ENCODE measurements around the gene MBTPS2.
"Not testable (repeated sequence)": the region's sequence is repeated elsewhere in the genome, so short reads cannot be mapped to it uniquely, and the experiment has no call there.

Gene MBTPS2

DNA sequence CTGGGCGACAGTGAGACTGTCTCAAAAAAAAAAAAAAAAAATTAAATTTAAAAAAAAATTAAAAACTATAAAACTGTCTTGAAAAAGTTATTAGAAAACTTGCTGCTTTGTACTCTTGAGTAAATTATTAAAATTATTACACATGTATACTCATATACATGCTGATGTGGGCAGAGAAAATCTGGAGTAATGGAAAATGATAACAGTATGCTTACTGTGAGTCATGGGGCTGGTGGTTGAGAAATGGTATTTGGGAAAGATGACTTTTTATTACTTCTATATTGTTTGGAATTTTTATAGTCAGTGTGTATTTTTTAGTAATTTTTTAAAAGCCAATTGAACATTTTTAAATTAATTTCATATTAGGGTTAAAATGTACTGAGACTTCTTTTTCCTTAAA is 23.8 kb downstream of the MBTPS2 start:
- DNase-seq = no peak

DNA sequence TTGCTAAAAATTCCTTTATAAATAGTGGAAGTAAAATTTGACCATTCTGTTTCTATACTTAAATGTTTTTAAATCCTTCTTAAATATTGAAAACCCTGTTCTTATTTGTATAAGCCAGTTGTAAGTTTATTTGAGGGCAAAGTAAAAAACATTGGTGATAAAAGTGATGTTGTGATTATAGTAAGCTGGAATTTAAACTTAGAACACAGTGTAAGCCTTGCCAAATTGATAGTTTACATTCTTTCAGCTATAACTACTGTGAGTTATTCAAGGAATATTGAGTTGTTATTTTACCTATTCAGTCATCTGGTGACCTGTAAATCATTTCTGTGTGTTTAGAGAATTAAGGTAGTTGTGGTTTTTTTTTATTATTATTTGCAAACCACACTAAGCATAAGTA is 26.0 kb downstream of the MBTPS2 start:
- no peak for DNase-seq

DNA sequence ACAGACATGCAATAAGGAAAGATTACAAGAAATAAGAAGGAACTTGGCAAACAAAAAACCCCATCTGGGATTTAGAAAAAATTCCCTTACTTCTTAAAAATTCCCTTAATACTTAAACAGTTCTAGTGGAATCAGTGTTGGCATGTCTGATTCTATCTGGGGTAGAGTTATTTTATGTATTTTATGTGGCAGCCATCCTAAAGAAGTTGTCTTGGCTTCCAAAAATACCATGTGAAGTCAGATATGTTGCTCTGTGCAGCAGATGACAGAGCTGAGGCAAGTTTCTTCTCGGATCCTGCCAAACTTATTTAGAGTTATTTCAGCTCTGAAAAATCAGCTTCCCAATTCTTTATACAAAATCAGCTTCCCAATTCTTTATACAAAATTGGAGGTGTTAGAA is 31.1 kb downstream of the MBTPS2 start:
- no peak for DNase-seq

DNA sequence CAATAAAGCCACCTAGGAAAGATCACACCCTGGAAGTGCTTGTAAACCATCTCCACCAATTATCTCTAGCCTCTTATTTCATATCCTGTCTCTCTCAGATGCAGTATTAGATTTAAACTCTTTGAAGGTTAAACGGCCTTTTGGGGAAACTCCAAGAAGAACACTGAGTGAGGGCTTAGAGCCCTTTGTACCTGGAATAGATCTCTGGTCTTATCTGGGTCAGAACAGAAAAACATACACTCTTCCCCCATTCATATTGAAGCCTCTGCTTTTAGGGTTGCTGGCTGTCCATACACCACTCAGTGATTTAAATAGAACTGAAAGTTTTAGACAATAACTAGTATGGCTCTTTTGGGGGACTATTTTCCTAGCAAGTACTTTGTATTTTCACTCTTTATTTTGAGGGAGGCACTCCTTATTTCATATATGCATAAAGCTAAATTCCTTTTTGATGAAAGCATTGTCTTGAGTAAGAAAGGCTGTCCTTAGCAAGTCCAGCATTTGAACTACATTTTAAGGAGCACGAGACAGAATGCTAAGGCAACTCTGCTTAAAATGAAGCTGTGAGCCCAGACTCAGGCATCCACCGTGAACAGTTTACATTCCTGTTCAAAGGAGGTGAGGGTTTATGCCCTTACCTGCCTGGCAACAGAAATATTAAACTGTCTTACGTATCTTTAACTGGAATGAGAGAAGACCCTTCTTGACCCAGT is 33.8 kb downstream of the MBTPS2 start:
- DNase-seq = no peak

DNA sequence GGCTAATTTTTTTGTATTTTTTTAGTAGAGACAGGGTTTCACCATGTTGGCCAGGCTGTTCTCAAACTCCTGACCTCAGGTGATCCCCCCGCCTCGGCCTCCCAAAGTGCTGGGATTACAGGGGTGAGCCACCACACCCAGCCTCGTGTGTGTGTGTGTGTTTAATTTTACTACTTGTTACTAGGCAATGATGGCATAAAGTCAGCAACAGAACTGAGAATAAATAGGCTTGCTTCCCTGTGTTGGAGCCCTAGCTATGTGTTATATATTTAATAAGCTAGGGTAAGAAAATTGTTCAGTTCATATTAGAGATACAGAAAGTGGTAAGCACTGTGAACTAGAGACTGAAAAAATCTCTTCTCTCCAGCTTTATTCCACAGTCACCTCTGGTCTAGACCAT is 34.8 kb downstream of the MBTPS2 start:
- not testable (repeated sequence) for DNase-seq

DNA sequence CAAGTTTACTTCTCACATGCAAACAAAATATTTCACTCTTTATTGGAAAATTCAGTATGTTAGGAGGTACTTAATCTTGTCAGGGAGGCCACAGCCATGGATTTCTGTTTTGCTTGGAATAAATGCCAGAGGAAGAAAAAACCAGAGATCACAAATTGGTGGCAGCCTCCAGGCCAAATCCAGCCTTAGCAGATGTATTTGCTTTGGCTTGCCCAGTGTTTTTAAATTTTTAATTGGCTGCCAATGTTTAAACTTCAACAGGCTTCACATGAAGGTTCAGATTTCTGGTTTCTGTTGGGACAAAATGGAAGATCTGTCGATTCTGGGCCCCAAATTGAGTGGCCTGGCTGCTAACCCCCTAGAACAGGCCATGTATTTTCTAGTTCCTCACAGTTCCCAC is 35.6 kb downstream of the MBTPS2 start:
- DNase-seq = peak; percentile 2

DNA sequence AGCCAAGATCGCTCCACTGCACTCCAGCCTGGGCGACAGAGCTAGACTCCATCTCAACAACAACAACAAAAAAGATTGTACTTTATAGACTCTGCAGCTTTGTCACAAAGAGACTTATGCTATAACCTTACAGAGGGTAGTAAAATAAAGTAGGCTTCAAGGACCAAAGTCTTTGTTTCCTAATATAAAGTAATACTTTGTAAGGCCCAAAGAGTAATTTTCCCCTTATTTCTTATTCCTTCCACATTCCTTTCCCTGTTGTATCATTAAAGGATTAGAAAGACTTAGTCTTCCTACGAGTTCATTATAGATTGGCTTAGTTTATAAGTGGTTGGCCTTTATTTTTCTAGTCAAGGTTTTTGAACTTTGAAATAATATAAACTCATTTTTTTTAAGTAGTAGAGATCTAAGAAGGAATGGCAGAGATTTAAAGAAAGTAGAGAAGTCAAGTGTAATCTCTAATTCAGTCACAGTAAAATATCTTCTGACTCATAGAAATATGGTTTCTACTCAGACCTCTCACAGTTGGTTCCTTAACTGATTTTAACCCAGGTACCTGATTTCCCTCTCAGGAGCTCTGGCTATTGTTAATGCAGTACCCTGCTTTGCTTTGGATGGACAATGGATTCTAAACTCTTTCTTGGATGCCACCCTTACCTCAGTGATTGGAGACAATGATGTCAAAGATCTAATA is 42.6 kb downstream of the MBTPS2 start:
- no peak for DNase-seq

DNA sequence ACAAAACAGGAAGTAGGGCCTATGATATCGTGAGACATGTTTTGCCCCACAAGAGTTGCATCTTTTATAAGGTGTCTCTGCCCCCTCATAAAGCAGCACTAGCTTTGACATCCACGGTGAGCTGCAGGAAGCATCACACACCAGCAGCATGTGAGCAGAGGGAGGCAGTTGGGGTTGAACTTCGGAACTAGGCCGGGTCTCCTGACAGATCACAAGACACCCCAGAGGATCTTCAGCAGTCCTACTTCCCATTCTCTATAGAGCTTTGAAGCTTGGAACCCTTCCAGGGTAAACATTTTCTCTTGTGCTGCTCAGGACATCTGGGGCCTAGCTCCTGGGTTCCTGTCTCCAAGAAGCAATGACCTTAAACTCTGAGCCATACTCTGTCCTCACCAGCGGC is 43.8 kb downstream of the MBTPS2 start:
- no peak for DNase-seq

DNA sequence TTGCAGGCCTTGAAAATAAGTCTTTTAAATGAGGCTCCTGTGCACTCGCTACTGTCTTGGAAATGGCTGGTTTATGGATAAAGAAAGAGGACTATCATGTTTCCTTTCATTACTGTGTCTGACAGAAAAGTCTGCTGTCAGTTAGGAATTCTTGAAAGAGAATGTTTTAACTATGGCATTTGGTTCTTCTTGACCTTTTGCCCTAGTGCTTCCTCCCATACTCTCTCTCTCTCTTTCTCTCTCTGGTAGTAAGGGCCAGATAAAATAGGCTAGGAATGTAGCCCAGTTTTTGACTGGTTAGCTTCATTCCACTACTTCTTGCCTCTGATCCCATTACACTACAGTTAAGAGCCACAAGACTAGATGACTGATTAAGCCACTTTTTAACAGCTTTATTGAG is 46.2 kb downstream of the MBTPS2 start:
- DNase-seq = peak; percentile 5

DNA sequence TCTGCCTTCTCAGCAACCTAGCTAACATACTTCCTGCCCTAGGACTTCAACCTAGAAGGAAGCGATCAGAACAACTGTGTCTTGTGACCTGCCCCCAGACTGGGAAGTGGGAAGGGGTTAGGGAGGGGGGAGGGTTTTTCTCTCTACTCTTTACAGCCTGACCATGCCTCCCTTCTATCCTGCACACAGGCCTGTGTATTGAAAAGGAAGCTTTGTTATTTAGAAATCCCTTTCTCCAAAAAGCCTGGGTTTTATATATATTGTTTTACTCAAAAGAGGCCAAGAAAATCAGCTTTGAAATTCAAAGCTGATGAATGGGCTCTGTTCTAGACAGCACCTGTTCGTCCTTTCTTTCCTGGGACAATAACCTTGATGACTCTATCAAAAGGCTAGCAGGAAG is 65.9 kb downstream of the MBTPS2 start:
- DNase-seq = no peak

DNA sequence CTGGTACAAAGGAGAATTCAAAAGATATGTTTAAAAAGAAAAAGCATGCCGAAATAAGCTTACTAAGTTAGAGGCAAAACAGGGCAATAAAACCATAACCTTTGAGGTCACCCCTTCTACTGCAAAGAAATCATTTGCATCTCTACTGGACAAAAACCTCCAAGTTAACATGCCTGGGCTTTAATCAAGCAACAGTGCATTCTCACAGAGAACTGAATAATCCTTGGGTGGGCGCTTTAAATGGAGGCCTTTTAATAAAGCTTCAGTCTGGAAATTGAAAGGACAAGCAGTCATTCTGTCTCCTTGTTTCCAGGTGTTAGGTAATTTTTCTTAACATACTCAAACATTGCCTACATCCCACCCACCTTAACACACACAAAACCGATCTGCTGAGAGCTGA is 66.5 kb downstream of the MBTPS2 start:
- peak; percentile 7 for DNase-seq

DNA sequence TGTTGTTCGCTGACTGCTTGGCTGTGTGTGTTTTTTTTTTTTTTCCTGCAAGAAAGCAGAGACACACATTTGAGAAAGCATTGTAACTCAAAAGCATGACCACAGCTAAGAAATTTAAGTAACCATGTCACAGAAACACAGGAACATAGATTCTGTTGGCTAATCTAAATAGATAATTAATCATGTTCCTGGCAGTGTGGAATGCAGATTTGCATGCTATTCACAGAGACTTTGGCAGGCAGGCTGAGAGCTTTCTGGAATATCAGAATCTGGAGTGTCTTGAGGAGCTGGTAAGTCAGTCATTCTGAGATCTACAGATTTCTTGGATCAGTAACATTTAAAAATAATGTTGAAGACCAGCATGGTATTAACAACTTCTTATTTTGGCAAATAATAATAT is 67.8 kb downstream of the MBTPS2 start:
- DNase-seq = no peak

DNA sequence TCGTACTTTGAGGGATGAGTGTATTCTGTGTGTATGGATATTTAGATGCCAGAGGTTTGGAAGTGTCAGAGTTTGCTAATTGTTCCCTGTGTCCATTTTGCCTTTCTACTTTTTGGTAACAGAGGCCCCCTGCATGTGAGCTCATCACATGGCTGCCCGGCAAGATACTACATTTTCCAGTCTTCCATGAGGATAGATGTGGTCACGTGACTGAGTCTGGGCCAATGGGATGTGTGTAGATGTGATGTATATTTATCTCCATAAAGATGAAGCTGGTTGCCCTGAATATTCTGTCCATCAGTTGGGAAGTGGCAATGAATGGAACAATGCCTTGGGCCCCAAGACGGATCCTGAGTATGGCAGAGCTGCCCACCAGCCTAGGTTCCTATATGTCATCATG is 72.1 kb downstream of the MBTPS2 start:
- DNase-seq = no peak

DNA sequence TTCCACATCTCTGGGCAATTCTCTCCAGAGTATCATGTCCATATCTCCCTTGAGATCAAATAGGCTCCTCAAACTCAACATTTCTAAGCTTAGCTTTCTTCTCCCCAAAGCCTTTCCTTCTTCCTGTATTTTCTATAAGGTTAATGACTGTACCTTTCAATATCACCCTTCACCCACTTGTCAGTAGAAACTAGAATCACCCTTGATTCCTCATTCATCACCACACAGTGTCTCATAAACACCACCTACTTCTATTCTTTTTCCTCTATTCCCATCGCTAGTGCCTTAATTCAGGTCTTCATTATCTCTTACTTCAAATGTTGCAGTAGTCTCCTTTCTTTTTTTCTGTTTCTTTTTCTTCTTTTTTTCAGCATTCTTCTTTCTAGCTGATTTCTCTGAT is 72.8 kb downstream of the MBTPS2 start:
- no peak for DNase-seq

DNA sequence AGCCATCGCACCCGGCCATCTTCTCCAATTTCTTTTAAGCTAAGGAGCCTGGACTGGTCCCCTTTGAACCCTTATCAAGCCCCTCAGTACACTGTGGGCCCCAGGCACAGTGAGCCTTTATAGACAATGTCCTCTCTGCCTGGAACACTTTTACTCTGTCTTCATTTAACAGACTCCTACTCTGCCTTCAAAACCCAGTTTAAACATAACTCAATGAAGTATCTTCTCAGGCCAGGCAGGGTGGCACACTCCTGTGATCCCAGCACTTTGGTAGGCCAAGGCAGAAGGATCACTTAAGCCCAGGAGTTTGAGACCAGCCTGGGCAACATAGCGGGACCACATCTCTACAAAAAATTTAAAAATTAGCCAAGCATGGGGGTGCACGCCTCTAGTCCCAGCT is 73.6 kb downstream of the MBTPS2 start:
- no peak for DNase-seq

DNA sequence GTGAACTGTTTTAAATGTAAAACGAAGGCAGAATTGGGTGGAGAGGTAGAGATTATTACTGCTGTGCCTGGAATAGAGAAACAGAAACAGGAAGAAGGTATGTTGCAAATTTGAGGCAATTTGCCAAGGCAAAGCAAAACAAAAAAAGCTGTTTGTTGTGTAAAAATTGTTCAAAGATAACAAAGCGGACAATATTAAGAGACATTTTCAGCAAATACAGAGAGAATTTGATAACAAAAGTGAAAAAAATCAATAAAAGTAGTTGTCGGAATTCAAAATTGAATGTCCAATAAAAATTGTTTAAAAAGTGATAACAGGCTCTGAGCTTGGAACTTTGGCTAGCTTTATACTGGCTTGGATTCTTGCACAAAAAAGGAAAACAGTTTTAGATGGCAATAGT is 86.7 kb downstream of the MBTPS2 start:
- DNase-seq = no peak

DNA sequence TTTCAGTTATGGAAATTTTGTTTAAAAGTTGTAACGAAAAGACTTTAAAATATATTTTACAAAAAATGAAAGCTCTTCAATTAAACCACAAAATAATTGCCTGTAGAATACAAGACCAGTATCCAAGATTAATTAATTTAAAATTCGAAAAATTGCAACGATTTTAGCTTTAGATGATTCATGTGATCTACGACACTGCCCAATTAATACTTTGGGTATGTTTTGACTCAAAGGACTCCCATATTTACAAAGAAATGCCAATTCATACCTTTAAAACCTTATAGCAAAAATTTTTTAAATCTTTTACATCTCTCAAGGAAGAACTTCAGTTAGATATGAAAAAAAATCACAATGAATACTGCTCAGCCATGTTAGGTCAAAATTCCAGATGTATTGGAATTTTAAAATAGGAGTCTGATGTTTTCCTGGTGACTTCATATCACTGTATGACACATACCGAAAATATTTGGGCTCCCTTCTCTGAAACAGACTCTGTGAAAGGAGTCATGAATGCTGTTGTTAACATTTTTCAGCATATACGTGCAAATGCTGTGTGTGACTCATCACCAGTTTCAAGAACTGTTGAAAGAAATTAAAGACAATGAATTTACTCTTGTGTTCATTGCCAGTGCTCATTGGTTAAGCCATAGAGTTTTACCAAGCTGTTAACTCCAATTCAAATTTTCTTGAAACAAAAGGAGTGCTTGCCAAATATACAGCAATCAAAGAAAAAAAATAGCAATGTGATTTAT is 87.3 kb downstream of the MBTPS2 start:
- DNase-seq = peak; percentile 20

DNA sequence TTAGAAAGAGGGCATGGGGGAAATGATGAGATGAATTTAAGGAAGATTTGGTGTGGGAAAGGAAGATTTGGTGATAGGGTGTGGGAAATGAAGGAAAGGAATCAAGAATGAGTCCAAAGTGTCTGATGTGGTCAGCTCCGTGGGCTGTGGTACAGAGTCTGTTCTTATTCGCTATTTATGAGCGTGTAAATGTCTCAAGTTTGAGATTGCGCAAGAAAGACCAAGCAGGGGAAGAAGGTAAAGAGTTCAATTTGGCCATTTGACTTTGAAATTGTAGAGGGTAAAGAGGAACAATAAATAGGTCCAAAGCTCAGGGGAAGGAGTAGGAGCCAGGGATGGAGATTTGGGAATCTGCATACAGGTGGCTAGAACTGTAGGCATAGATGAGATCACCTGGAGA is 89.8 kb downstream of the MBTPS2 start:
- no peak for DNase-seq

DNA sequence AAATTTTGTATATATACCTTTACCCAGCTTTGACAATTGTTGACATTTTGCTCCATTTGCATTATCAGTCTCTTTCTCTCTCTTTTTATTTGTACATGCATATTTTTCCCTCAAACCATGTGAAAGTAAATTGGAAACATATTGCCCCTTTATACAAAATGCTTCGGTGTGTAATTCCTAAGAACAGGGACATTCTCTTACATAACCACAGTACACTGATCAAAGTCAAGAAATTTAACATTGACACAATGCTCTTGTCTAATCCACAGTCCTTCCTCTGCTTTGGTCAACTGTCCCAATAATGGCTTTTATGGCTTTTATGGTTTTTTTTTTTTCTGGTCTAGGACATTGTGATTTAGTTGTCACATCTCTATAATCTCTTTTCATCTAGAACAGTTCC is 91.6 kb downstream of the MBTPS2 start:
- DNase-seq = no peak

DNA sequence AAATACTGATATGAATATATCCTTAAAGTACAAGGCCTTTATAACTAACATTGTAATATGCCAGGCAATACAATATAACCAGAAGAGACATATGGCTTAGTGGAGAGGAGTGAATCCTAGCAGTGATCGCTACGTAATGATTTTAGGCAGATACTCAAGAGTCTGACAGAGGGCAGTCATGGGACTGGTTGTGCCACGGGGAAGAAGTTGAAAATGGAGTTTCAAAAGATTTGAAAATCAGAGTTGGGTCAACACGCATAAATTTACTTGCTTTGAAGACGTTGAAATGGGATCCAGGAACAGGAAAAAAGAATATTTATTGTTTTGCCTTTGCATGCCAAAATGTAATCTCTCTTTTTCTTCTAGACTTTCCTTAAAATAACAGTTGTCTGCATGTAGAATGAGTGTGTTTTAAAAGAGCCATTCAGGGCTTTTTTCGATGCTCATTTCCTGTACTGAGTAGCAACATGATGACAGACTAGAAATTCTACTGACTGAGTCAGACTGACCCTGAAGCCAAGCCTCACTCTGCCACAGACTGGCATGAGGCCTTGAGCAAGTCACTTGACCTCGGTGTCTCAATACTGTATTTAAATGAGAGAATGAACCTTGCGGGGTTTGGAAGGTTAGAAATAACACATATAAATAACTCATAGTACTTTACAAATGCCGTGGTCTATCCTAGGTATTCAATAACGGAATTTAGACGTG is 93.0 kb downstream of the MBTPS2 start:
- DNase-seq = no peak

DNA sequence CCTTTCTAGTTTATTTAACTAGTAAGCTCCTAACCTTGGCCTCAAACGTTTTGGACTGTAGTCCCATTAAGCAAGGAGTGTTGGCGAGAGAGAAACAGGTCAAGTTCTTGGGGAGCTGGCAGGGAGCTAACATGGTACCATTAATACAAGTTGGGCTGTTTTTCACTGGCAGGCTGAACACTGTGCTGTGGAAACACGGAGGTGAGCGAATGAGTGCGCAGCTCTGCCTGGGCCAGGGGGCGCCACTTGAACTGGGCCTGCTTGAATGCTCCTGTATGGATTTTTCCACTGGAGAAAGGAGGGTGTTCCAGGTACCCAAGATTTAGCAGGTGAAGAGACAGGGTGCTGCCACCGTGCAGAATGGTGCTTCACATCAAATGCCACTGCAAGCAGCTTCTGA is 93.7 kb downstream of the MBTPS2 start:
- no peak for DNase-seq

DNA sequence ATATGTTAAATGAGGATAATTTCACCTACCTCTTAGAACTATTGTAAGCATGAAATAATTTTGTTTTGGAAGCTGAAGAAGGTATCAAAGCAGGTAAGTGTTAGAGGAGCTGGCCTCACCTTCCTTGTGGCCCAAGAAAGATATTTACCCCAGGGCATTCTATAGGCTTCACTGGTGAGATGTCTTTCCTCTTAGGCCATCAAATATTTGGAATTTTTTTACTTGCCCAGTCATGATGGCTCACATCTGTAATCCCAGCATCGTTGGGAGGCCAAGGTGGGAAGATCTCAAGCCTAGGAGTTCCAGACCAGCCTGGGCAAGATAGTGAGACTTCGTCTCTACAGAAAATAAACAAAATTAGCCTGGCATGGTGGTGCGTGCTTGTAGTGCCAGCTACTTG is 95.0 kb downstream of the MBTPS2 start:
- no peak for DNase-seq

Data from eye (tissue), 1 donor.